WTC11 (cell line): Measurements from ENCODE around the gene LAPTM4A. TPM values are rescaled to one million over a fixed set of nuclear protein-coding genes. Genes with fewer than 3 reads are reported as not detected.

Experiments used
- ATAC-seq: fragments of 200-7000 bp; cut with Tn5 transposase; 2 replicates; pipeline ENCODE4 v1.10.0; 2021; ENCODE audit warnings: mild to moderate bottlenecking, moderate library complexity
- CTCF ChIA-PET: fragments of 300-600 bp; sonication (Branson Sonifier 250); formaldehyde crosslinking; loops from one replicate; lab custom pipeline; 2021; ENCODE audit warnings: antibody characterized with exemption; lab: Charles Lee
- POLR2A ChIA-PET: fragments of 350-600 bp; sonication (Branson Sonifier 250); formaldehyde crosslinking; loops from one replicate; lab custom pipeline; 2021; ENCODE audit warnings: antibody characterized with exemption; lab: Charles Lee
- DNase-seq: peaks from one replicate; pipeline ENCODE4 v3.0.0; 2021; ENCODE audit warnings: low spot score
- H3K27ac Mint-ChIP-seq: 2 replicates; pipeline ENCODE4 v1.8.0; 2021; ENCODE audit warnings: mixed read lengths
- H3K27me3 Mint-ChIP-seq: 2 replicates; pipeline ENCODE4 v1.8.0; 2021; ENCODE audit warnings: low read depth, mild to moderate bottlenecking, moderate library complexity, mixed read lengths
- H3K36me3 Mint-ChIP-seq: 2 replicates; pipeline ENCODE4 v1.8.0; 2021; ENCODE audit warnings: mixed read lengths
- H3K4me1 Mint-ChIP-seq: 2 replicates; pipeline ENCODE4 v1.8.0; 2022; ENCODE audit warnings: mixed read lengths
- H3K4me3 Mint-ChIP-seq: 2 replicates; pipeline ENCODE4 v1.8.0; 2021; ENCODE audit warnings: mild to moderate bottlenecking, moderate library complexity, mixed read lengths
- H3K9me3 Mint-ChIP-seq: 2 replicates; pipeline ENCODE4 v1.8.0; 2021; ENCODE audit warnings: mixed read lengths
- CREB1 ChIP-seq: sonication (generic); formaldehyde crosslinking; IDR thresholded peaks from 2 replicates; pipeline ENCODE4 v1.8.0; 2023; ENCODE audit warnings: mild to moderate bottlenecking, missing genetic modification reagents
- CREM ChIP-seq: sonication (generic); formaldehyde crosslinking; IDR thresholded peaks from 2 replicates; pipeline ENCODE4 v1.8.1; 2022; ENCODE audit warnings: mild to moderate bottlenecking, missing genetic modification reagents, moderate library complexity
- ERG ChIP-seq: fragments of 250-450 bp; sonication (Bioruptor Pico); IDR thresholded peaks from 2 replicates; pipeline ENCODE4 v1.8.0; 2021; ENCODE audit warnings: mild to moderate bottlenecking
- JAZF1 ChIP-seq: fragments of 250-450 bp; sonication (Bioruptor Pico); IDR thresholded peaks from 2 replicates; pipeline ENCODE4 v1.9.0; 2021; ENCODE audit warnings: moderate library complexity, mild to moderate bottlenecking, inconsistent platforms
- MAX ChIP-seq: sonication (generic); formaldehyde crosslinking; IDR thresholded peaks from 2 replicates; pipeline ENCODE4 v1.8.0; 2022; ENCODE audit warnings: mild to moderate bottlenecking, missing genetic modification reagents
- NFE2L1 ChIP-seq: sonication (generic); formaldehyde crosslinking; IDR thresholded peaks from 2 replicates; pipeline ENCODE4 v1.8.1; 2023; ENCODE audit warnings: missing genetic modification reagents
- PRRX2 ChIP-seq: fragments of 250-450 bp; sonication (Bioruptor Pico); IDR thresholded peaks from 2 replicates; pipeline ENCODE4 v1.8.0; 2021; ENCODE audit warnings: mild to moderate bottlenecking
- RELA ChIP-seq: sonication (generic); formaldehyde crosslinking; IDR thresholded peaks from 2 replicates; pipeline ENCODE4 v1.8.1; 2022; ENCODE audit warnings: missing genetic modification reagents, mild to moderate bottlenecking, borderline replicate concordance
- SP1 ChIP-seq: sonication (generic); formaldehyde crosslinking; conservative IDR thresholded peaks from 2 replicates; pipeline ENCODE4 v1.8.1; 2022; ENCODE audit warnings: missing genetic modification reagents
- TCF7 ChIP-seq: sonication (generic); formaldehyde crosslinking; IDR thresholded peaks from 2 replicates; pipeline ENCODE4 v1.8.0; 2022; ENCODE audit warnings: mild to moderate bottlenecking, low read depth, missing genetic modification reagents, moderate library complexity
- TEAD1 ChIP-seq: sonication (generic); formaldehyde crosslinking; IDR thresholded peaks from 2 replicates; pipeline ENCODE4 v1.8.0; 2022; ENCODE audit warnings: mild to moderate bottlenecking, missing genetic modification reagents
- TP53 ChIP-seq: sonication (generic); formaldehyde crosslinking; IDR thresholded peaks from 2 replicates; pipeline ENCODE4 v1.8.1; 2023; ENCODE audit warnings: mild to moderate bottlenecking, missing genetic modification reagents
- USF1 ChIP-seq: sonication (generic); formaldehyde crosslinking; IDR thresholded peaks from 2 replicates; pipeline ENCODE4 v1.8.0; 2022; ENCODE audit warnings: mild to moderate bottlenecking, missing genetic modification reagents
- ZNF138 ChIP-seq: sonication (generic); formaldehyde crosslinking; conservative IDR thresholded peaks from 2 replicates; pipeline ENCODE4 v1.8.1; 2022; ENCODE audit warnings: mild to moderate bottlenecking, moderate library complexity, missing genetic modification reagents
- ZNF317 ChIP-seq: sonication (generic); formaldehyde crosslinking; IDR thresholded peaks from 2 replicates; pipeline ENCODE4 v1.8.1; 2023; ENCODE audit warnings: low read depth, mild to moderate bottlenecking, moderate library complexity, missing genetic modification reagents, borderline replicate concordance
- ZNF423 ChIP-seq: fragments of 250-450 bp; sonication (Bioruptor Pico); IDR thresholded peaks from 2 replicates; pipeline ENCODE4 v2.1.2; 2022; ENCODE audit warnings: mild to moderate bottlenecking, moderate library complexity
- ZNF671 ChIP-seq: fragments of 250-450 bp; sonication (Bioruptor Pico); IDR thresholded peaks from 2 replicates; pipeline ENCODE4 v1.8.0; 2021; ENCODE audit warnings: mild to moderate bottlenecking
- total RNA-seq: library from RNA; stranded (reverse); gene quantifications from 3 replicates; pipeline ENCODE4 v1.2.3, GENCODE V29; 2021
- TF ChIP-seq, protein P1 (sequence below): sonication (generic); formaldehyde crosslinking; conservative IDR thresholded peaks from 2 replicates; pipeline ENCODE4 v1.8.1; 2022; ENCODE audit warnings: mild to moderate bottlenecking, missing genetic modification reagents
- TF ChIP-seq, protein P2 (sequence below): fragments of 250-450 bp; sonication (Bioruptor Pico); IDR thresholded peaks from 2 replicates; pipeline ENCODE4 v1.9.0; 2021; ENCODE audit warnings: mild to moderate bottlenecking, borderline replicate concordance
- TF ChIP-seq, protein P3 (sequence below): sonication (generic); formaldehyde crosslinking; IDR thresholded peaks from 2 replicates; pipeline ENCODE4 v1.8.1; 2023; ENCODE audit warnings: mild to moderate bottlenecking, missing genetic modification reagents
- TF ChIP-seq, protein P4 (sequence below): sonication (generic); formaldehyde crosslinking; IDR thresholded peaks from 2 replicates; pipeline ENCODE4 v1.8.0; 2022; ENCODE audit warnings: mild to moderate bottlenecking, missing genetic modification reagents

The LAPTM4A gene
- total RNA-seq, 1 experiment from 2014 or later, result 163 TPM

DNA sequence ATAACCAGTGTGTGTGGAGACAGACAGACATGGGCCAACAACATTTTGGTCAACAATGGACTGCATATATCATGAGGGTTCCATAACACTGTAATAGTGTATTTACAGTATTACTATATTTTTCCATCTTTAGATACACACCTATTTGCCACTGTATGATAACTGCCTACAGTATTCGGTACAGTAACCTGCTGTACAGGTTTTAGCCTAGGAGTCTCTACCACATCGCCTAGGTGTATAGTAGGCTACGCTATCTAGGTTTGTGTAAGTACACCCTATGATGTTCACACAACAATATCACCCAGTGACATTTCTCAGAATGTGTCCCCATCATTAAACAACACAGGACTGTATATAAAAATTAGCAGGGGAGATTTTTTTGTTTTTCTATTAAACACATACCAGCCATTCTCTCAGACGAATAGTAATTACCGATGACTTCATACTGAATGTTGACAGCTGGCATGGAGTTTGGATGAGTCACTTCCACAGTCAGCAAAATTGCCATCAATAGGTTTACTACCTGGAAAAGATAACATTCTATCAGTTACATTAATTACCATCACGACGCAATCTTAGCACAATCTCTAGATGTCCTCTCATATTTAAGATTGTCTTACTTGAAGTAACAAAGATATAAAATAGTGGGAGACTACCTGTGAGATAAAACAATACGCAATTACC is 10.8 kb downstream of the LAPTM4A start (continued):
- TF ChIP-seq, protein P1, sequence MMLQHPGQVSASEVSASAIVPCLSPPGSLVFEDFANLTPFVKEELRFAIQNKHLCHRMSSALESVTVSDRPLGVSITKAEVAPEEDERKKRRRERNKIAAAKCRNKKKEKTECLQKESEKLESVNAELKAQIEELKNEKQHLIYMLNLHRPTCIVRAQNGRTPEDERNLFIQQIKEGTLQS (CRISPR knock-in tag), result no peak
- no peak for TF ChIP-seq ZNF671 (CRISPR knock-in tag)
- TF ChIP-seq ZNF138 (CRISPR knock-in tag), result no peak

DNA sequence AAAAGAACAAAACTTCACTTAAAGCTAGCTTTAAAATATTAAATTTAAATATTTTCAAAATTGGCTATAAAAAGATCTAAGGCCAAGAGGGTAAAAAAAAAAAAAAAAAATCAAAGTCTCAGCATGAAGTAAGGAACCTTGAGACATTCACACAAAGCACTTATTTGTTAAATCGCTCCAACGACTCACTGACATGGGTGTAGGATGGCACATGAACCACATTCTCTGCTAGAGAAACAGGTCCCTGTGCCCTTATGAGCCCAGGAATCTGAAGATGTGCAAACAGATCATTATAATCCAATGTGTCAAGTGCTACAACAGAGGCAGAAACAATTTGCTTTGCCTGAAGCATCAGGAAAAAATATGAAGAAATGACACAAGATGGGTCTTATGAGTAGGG is 13.8 kb downstream of the LAPTM4A start:
- no peaks in the 10 kb centered on the region for H3K27me3 Mint-ChIP-seq
- peaks cover 67% of the 10 kb centered on the region for H3K36me3 Mint-ChIP-seq
- no peak overlapping the region for H3K4me3 Mint-ChIP-seq
- no peaks in the 10 kb centered on the region for H3K9me3 Mint-ChIP-seq
- ATAC-seq (no peak), DNase-seq (no peak)
- CTCF ChIA-PET, result no interaction called here
- H3K4me1 Mint-ChIP-seq, result no peaks in the 10 kb centered on the region
- POLR2A ChIA-PET, result interaction anchor here (0.7 kb wide), 1 partner anchor 8 kb away, joined by 4 read pairs; no protein-coding TSS in a partner anchor
- no peak for TF ChIP-seq PRRX2 (CRISPR knock-in tag)
- no peak for TF ChIP-seq TEAD1 (CRISPR knock-in tag)
- no peak for TF ChIP-seq MAX (CRISPR knock-in tag)
- TF ChIP-seq ERG (CRISPR knock-in tag), result no peak
- TF ChIP-seq, protein P1 (CRISPR knock-in tag), result no peak
- no peak for TF ChIP-seq JAZF1 (CRISPR knock-in tag)
- TF ChIP-seq TP53, result no peak
- TF ChIP-seq, protein P2, sequence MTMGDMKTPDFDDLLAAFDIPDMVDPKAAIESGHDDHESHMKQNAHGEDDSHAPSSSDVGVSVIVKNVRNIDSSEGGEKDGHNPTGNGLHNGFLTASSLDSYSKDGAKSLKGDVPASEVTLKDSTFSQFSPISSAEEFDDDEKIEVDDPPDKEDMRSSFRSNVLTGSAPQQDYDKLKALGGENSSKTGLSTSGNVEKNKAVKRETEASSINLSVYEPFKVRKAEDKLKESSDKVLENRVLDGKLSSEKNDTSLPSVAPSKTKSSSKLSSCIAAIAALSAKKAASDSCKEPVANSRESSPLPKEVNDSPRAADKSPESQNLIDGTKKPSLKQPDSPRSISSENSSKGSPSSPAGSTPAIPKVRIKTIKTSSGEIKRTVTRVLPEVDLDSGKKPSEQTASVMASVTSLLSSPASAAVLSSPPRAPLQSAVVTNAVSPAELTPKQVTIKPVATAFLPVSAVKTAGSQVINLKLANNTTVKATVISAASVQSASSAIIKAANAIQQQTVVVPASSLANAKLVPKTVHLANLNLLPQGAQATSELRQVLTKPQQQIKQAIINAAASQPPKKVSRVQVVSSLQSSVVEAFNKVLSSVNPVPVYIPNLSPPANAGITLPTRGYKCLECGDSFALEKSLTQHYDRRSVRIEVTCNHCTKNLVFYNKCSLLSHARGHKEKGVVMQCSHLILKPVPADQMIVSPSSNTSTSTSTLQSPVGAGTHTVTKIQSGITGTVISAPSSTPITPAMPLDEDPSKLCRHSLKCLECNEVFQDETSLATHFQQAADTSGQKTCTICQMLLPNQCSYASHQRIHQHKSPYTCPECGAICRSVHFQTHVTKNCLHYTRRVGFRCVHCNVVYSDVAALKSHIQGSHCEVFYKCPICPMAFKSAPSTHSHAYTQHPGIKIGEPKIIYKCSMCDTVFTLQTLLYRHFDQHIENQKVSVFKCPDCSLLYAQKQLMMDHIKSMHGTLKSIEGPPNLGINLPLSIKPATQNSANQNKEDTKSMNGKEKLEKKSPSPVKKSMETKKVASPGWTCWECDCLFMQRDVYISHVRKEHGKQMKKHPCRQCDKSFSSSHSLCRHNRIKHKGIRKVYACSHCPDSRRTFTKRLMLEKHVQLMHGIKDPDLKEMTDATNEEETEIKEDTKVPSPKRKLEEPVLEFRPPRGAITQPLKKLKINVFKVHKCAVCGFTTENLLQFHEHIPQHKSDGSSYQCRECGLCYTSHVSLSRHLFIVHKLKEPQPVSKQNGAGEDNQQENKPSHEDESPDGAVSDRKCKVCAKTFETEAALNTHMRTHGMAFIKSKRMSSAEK, result no peak
- H3K27ac Mint-ChIP-seq, result peak overlapping the region; percentile 42; the same call in 1 of the 2 replicates

DNA sequence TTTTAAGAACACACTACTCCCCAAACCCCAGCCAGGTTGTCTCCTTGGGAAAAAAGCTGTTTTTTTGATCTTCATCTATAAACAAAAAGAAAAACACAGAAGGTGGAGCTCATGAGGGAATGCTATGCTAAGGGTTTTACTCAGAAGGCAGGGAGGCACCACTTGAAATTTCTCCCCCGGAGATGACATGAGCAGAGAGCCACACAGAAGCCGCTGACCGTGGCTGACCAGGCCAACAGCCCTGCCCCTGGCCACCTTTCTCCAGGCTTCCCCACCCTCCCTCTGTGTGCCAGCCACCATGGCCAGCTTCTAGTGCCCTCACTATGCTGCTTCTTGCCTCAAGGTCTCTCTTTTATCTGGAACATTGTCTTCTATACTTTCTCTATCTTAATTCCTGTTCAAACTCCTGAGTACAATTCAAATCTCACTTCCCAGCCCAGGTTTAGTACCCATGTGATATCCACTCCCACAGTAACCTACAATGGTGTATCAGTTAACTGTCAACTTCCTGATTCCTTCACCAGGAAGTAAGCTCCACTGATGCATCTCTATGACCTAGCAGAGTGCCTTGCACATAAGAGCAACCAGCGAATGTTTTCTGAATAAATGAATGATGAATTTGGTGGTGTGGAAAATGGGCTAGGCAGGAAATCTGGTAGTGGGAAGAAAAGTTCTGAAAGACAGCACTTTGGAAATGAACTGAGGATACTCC is 15.3 kb downstream of the LAPTM4A start:
- Mint-ChIP-seq H3K27me3 (no peaks in the 10 kb centered on the region), H3K4me1 (no peaks in the 10 kb centered on the region), H3K36me3 (peaks cover 81% of the 10 kb centered on the region), H3K27ac (peak overlapping the region; percentile 36; the same call in 1 of the 2 replicates), H3K9me3 (no peaks in the 10 kb centered on the region), H3K4me3 (no peak overlapping the region)
- ATAC-seq (no peak), DNase-seq (no peak)
- POLR2A ChIA-PET, result interaction anchor here (0.6 to 1.3 kb wide), 2 partner anchors 12 to 15 kb away, joined by 3 read pairs; partner anchors contain the start of gene LAPTM4A
- CTCF ChIA-PET, result interaction anchor here (1.4 kb wide), 1 partner anchor 20 kb away, joined by 5 read pairs; no protein-coding TSS in a partner anchor
- TF ChIP-seq ZNF138 (CRISPR knock-in tag) (no peak), ZNF423 (no peak), ZNF317 (CRISPR knock-in tag) (no peak), USF1 (no peak), NFE2L1 (no peak), CREB1 (CRISPR knock-in tag) (no peak), RELA (CRISPR knock-in tag) (no peak), SP1 (CRISPR knock-in tag) (no peak), TCF7 (no peak), CREM (CRISPR knock-in tag) (no peak)
- TF ChIP-seq, protein P3, sequence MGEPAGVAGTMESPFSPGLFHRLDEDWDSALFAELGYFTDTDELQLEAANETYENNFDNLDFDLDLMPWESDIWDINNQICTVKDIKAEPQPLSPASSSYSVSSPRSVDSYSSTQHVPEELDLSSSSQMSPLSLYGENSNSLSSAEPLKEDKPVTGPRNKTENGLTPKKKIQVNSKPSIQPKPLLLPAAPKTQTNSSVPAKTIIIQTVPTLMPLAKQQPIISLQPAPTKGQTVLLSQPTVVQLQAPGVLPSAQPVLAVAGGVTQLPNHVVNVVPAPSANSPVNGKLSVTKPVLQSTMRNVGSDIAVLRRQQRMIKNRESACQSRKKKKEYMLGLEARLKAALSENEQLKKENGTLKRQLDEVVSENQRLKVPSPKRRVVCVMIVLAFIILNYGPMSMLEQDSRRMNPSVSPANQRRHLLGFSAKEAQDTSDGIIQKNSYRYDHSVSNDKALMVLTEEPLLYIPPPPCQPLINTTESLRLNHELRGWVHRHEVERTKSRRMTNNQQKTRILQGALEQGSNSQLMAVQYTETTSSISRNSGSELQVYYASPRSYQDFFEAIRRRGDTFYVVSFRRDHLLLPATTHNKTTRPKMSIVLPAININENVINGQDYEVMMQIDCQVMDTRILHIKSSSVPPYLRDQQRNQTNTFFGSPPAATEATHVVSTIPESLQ (CRISPR knock-in tag), result no peak
- TF ChIP-seq, protein P4, sequence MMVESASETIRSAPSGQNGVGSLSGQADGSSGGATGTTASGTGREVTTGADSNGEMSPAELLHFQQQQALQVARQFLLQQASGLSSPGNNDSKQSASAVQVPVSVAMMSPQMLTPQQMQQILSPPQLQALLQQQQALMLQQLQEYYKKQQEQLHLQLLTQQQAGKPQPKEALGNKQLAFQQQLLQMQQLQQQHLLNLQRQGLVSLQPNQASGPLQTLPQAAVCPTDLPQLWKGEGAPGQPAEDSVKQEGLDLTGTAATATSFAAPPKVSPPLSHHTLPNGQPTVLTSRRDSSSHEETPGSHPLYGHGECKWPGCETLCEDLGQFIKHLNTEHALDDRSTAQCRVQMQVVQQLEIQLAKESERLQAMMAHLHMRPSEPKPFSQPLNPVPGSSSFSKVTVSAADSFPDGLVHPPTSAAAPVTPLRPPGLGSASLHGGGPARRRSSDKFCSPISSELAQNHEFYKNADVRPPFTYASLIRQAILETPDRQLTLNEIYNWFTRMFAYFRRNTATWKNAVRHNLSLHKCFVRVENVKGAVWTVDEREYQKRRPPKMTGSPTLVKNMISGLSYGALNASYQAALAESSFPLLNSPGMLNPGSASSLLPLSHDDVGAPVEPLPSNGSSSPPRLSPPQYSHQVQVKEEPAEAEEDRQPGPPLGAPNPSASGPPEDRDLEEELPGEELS (CRISPR knock-in tag), result no peak
